Common myeloid progenitor, CD34-positive (primary cell): ENCODE measurements around the gene CABP1.

Source experiments
- CTCF ChIA-PET: fragments of 350-600 bp; sonication (Branson Sonifier 250); formaldehyde crosslinking; loops from one replicate; lab custom pipeline; 2021; ENCODE audit warnings: antibody characterized with exemption; lab: Charles Lee
- POLR2A ChIA-PET: fragments of 350-600 bp; sonication (Branson Sonifier 250); formaldehyde crosslinking; loops from one replicate; lab custom pipeline; 2021; ENCODE audit warnings: antibody characterized with exemption; lab: Charles Lee
- DNase-seq, 3 donors: peaks; one replicate each; pipeline versions ENCODE4 v3.0.0 to v3.0.0-alpha.2; 2013
- H3K27ac ChIP-seq, 2 experiments: 1 replicate in 1 of 2; 2 replicates in 1 of 2; pipeline ENCODE4 v1.7.0; 2013; ENCODE audit warnings: inconsistent platforms in 2 of 2, low read length in 2 of 2, mild to moderate bottlenecking in 2 of 2, low read depth in 1 of 2, moderate library complexity in 1 of 2; ENCODE audit not compliant: severe bottlenecking in 2 of 2, insufficient read depth in 1 of 2, poor library complexity in 1 of 2
- H3K27me3 ChIP-seq, 5 experiments: replicated peaks in 2 of 5; 1 replicate in 3 of 5; 2 replicates in 2 of 5; pipeline versions ENCODE4 v1.6.1 to v1.7.0; 2013; ENCODE audit warnings: low read length in 4 of 5, mild to moderate bottlenecking in 2 of 5, moderate library complexity in 2 of 5, inconsistent platforms in 1 of 5; ENCODE audit not compliant: insufficient read depth in 5 of 5, control insufficient read depth in 4 of 5
- H3K36me3 ChIP-seq, 4 experiments: 1 replicate in 2 of 4; 2 replicates in 2 of 4; pipeline versions ENCODE4 v1.6.1 to v1.7.0; 2013; ENCODE audit warnings: low read length in 3 of 4, control low read depth in 1 of 4, mild to moderate bottlenecking in 1 of 4; ENCODE audit not compliant: control insufficient read depth in 4 of 4, insufficient read depth in 4 of 4
- H3K4me1 ChIP-seq, 4 experiments: 1 replicate in 3 of 4; 2 replicates in 1 of 4; pipeline versions ENCODE4 v1.6.1 to v1.7.1; 2013; ENCODE audit warnings: low read length in 3 of 4, mild to moderate bottlenecking in 3 of 4, control low read depth in 1 of 4, inconsistent platforms in 1 of 4, moderate library complexity in 1 of 4; ENCODE audit not compliant: control insufficient read depth in 4 of 4, insufficient read depth in 4 of 4; ENCODE audit errors: control extremely low read depth in 1 of 4
- H3K4me3 ChIP-seq, 7 experiments: 1 replicate in 4 of 7; 2 replicates in 3 of 7; pipeline versions ENCODE4 v1.5.1 to v1.7.0; 2013; ENCODE audit warnings: mild to moderate bottlenecking in 7 of 7, low read length in 6 of 7, moderate library complexity in 6 of 7, inconsistent platforms in 2 of 7, low read depth in 2 of 7, control low read depth in 1 of 7; ENCODE audit not compliant: insufficient read depth in 4 of 7, control insufficient read depth in 1 of 7; ENCODE audit errors: extremely low read depth in 1 of 7
- H3K9me3 ChIP-seq, 5 experiments: 1 replicate in 4 of 5; 2 replicates in 1 of 5; pipeline versions ENCODE4 v1.6.1 to v1.7.1; 2013; ENCODE audit warnings: low read length in 4 of 5, mild to moderate bottlenecking in 2 of 5, inconsistent platforms in 1 of 5, low read depth in 1 of 5, moderate library complexity in 1 of 5; ENCODE audit not compliant: control insufficient read depth in 4 of 5, insufficient read depth in 2 of 5; ENCODE audit errors: control extremely low read depth in 1 of 5
- WGBS: methylation state at CpG from one replicate; pipeline ENCODE4 v1.1.5; 2013; ENCODE audit not compliant: insufficient coverage; 5-methylcytosine and 5-hydroxymethylcytosine counted together

The CABP1 gene

DNA sequence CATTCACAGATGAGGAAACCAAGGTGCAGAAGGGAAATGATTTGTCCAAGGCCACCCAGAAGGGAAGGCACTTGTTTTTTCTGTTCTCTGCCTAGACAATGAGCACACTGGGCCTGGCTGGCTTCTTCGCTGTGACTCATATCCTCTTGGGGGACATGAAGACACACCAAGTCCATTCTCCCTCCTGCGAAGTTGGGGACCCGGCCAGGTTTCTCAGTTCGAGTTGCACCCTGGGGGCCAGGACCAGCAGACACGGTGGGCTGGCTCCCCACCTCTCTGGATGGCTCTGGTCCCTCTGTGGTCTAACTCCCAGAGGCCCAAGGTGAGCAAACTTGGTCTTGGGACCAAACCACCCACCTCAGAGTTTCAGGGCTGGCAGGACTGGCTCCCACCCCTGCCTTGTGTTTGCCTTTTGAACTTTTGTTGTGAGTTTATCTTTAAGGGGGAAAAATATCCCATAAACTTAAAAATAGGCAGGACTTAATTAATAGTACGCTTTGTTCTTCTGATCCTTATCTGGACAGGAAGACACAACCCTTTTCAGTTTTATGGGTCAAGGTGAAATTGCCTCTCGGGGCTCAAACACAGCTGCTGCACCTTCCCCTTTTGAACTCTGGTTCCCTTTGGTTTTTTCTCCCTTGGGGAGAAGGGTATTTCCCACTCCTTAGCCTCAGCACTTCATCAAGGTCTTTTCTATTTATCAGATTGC, 37.5 kb downstream of the CABP1 start:
- 61% methylated on average over 7 of the region's 7 CpGs for WGBS
- DNase-seq, result peak in 2 of 3 donors; percentile 47 to 50

DNA sequence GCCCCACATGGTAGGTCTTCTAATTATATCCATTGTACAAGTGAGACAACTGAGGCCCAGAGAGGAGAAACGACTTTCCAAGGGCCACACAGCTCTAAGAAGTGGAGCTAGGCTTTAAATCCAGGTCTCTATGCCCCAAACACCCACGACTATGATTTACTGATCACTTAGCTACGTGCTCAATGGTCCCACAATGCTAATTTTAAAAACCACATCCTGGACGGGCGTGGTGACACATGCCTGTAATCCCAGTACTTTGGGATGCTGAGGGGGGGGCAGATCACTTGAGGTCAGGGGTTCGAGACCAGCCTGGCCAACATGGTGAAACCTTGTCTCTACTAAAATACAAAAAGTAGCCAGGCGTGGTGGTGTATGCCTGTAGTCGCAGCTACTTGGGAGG, 38.1 kb downstream of the CABP1 start:
- WGBS, result 60% methylated on average over 7 of the region's 8 CpGs
- DNase-seq, result peak in 1 of 3 donors; percentile 13
- peak overlapping the region in 1 of 7 experiments; percentile 28 for H3K4me3 ChIP-seq
- peaks cover 0 to 22% (median 11%) of the 10 kb centered on the region in 4 experiments for H3K4me1 ChIP-seq
- no peaks in the 10 kb centered on the region for H3K27me3 ChIP-seq
- POLR2A ChIA-PET, result no interaction called here
- no peaks in the 10 kb centered on the region for H3K36me3 ChIP-seq
- no peak overlapping the region for H3K27ac ChIP-seq
- H3K9me3 ChIP-seq, result no peaks in the 10 kb centered on the region
- CTCF ChIA-PET, result interaction anchor here (2.3 kb wide), 1 partner anchor 29 kb away, joined by 9 read pairs; no protein-coding TSS in a partner anchor

More for the DNA sequence above, 37.5 kb downstream of the CABP1 start:
- H3K9me3 ChIP-seq, result no peaks in the 10 kb centered on the region
- ChIA-PET CTCF (interaction anchor here (2.3 kb wide), 1 partner anchor 28 kb away, joined by 9 read pairs; no protein-coding TSS in a partner anchor), POLR2A (no interaction called here)
- H3K4me3 ChIP-seq, result peak overlapping the region in 1 of 7 experiments; percentile 28
- H3K4me1 ChIP-seq, result peaks cover 0 to 22% (median 11%) of the 10 kb centered on the region in 4 experiments
- H3K36me3 ChIP-seq, result no peaks in the 10 kb centered on the region
- H3K27ac ChIP-seq, result no peak overlapping the region
- no peaks in the 10 kb centered on the region for H3K27me3 ChIP-seq

DNA sequence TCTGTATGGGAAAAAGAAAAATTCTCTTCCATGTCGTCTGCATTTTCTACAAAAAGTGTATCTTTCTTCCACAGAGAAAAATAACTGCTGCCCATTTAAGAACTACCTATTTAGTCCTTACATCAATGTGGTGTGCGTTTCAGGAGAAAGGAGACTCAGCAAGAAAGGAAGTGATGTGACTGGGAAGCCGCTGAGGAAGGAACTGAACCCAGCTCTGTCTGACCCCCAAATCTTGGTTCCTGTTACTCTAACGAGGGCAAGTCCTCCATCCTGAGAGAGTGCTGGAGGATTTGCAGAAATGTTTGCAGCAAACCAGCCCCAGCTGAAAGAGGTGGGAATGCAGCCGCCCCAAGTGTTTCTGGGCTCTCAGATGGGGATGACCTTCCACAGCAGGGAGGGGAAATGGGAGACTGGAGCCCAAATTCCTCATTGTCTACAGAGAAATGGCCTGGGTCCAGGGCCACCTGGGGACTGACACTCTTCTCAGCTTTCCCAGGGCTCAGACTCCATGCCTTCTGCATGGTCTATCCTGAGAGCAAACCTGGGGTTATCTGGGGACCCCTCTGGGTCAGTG, 39.8 kb downstream of the CABP1 start:
- WGBS, result 30% methylated on average over 3 of the region's 5 CpGs
- Histone ChIP-seq H3K4me3 (no peak overlapping the region), H3K36me3 (no peaks in the 10 kb centered on the region), H3K9me3 (no peaks in the 10 kb centered on the region), H3K4me1 (peaks cover 0 to 30% (median 17%) of the 10 kb centered on the region in 4 experiments), H3K27me3 (no peaks in the 10 kb centered on the region), H3K27ac (no peak overlapping the region)
- ChIA-PET POLR2A (no interaction called here), CTCF (interaction anchor here (0.6 to 1.4 kb wide), 2 partner anchors 9 to 32 kb away, joined by 3 to 4 read pairs; no protein-coding TSS in a partner anchor)
- no peak for DNase-seq

DNA sequence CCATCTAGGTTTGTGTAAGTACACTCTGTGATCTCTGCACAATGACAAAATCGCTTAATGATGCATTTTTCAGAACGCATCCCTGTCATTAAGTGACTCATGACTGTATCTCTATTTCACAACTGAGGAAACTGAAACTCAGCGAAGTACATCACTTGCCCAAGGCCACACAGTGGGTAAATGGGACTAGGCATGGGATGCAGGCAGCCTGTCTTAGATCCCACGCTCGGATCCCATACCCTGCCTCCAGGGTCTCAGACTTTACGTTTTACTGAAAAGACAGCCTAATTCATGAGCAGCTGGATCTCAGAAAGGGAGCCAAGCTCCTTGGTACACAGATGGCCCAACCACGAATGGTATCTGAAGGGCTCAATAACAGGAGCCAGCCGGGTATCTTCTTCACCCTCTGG, 44.1 kb downstream of the CABP1 start:
- no peak overlapping the region for H3K4me3 ChIP-seq
- peak in 1 of 3 donors; percentile 19 for DNase-seq

DNA sequence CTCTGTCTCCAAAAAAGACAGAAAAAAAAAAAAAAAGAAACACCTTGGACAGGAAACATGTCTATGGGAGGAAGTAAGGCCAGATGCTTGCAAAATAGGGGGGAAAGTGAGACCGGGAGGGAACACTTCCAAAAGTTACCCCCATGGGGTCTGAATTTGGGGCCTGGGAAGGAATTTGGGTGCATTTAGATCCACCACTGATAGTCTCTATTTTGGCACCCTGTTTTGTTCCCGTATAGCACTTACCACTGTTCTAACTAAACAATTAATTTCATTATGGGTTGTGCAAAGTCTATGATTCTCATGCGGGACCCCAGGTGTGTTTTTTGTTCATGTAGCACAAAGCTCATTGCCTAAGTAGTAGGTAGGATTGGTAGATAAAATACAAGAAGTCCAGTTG, 45.1 kb downstream of the CABP1 start:
- Histone ChIP-seq H3K9me3 (no peaks in the 10 kb centered on the region), H3K27ac (peak overlapping the region; percentile 99), H3K36me3 (no peaks in the 10 kb centered on the region), H3K4me1 (peaks cover 26 to 51% (median 42%) of the 10 kb centered on the region in 4 experiments), H3K4me3 (peak overlapping the region in 3 of 7 experiments; percentile 90 to 93 (median 92)), H3K27me3 (no peaks in the 10 kb centered on the region)
- WGBS, result 0% methylated on average over 1 of the region's 3 CpGs
- DNase-seq, result peak in 1 of 3 donors; percentile 35
- POLR2A ChIA-PET, result interaction anchor here (0.6 to 1.0 kb wide), 2 partner anchors 21 to 520 kb away, joined by 3 read pairs; no protein-coding TSS in a partner anchor
- CTCF ChIA-PET, result no interaction called here

More for the DNA sequence above, 44.1 kb downstream of the CABP1 start:
- H3K36me3 ChIP-seq, result no peaks in the 10 kb centered on the region
- no peaks in the 10 kb centered on the region for H3K27me3 ChIP-seq
- 80% methylated on average over 5 of the region's 8 CpGs for WGBS
- no peaks in the 10 kb centered on the region for H3K9me3 ChIP-seq
- ChIA-PET POLR2A (no interaction called here), CTCF (interaction anchor here (0.5 to 1.1 kb wide), 2 partner anchors 38 to 425 kb away, joined by 3 read pairs; no protein-coding TSS in a partner anchor)
- H3K27ac ChIP-seq, result no peak overlapping the region
- peaks cover 21 to 46% (median 39%) of the 10 kb centered on the region in 4 experiments for H3K4me1 ChIP-seq

DNA sequence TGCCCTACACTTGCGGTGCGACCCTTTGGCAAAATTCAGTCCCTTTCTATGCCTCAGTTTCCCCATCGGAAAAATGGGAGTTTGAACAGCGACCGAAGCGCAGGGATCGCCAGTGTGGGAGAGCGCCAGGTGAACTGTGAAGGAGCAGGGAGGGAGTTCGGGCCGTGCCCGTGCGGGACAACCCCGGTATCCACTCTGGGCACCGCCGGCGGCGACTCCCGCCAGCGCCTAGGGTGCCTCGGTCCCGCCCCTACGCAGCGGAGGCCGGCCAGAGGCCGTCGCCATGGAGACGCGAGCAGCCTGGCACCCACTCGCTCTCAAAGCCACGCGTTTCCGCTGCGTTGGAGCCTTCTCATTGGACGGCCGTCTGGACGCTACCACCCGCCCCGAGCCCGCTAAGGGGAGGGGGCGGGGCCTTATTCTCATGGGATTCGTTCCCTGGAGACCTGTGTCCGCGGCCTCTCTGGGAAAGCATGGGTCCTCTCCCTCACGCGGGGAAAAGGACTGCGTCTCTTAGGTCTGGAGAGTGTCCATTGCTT, 45.8 kb downstream of the CABP1 start:
- DNase-seq, result peak; percentile 98 to 99 (median 99)
- under 1% methylated on average over 46 of the region's 46 CpGs for WGBS
- Histone ChIP-seq H3K4me3 (peak overlapping the region; percentile 83 to 93 (median 90)), H3K27me3 (no peaks in the 10 kb centered on the region), H3K9me3 (no peaks in the 10 kb centered on the region), H3K36me3 (peaks cover 0 to 3% (median 0%) of the 10 kb centered on the region in 4 experiments), H3K27ac (peak overlapping the region; percentile 99), H3K4me1 (peaks cover 26 to 55% (median 42%) of the 10 kb centered on the region in 4 experiments)
- CTCF ChIA-PET, result interaction anchor here (1.1 to 2.6 kb wide), 2 partner anchors 36 to 39 kb away, joined by 3 to 8 read pairs; no protein-coding TSS in a partner anchor
- POLR2A ChIA-PET, result interaction anchor here (0.5 to 1.1 kb wide), 6 partner anchors 16 to 142 kb away, joined by 3 to 6 read pairs (median 4); partner anchors contain the start of gene UNC119B
